K562 (cell line): ENCODE data around the gene TSSK2. TPM values are rescaled to one million over a fixed set of nuclear protein-coding genes. Genes with fewer than 3 reads are reported as not detected.
A peak's percentile ranks its signal among the peaks of the same experiment; 100 is the strongest.

Experiments
- CHAMP1 ChIP-seq: fragments of 450-650 bp; IDR thresholded peaks from 2 replicates; pipeline ENCODE4 v1.6.1; 2016; ENCODE audit warnings: mild to moderate bottlenecking
- ETV6 ChIP-seq, 3 experiments: fragments of 150-350 bp in 1 of 3; sonication (generic) in 1 of 3; formaldehyde crosslinking in 1 of 3; IDR thresholded peaks; 2 replicates each; pipeline versions ENCODE4 v1.6.1 to v1.8.0; 2014 to 2022; ENCODE audit warnings: borderline replicate concordance in 2 of 3, low read depth in 2 of 3, antibody characterized with exemption in 1 of 3, low read length in 1 of 3, mild to moderate bottlenecking in 1 of 3, missing genetic modification reagents in 1 of 3
- MLLT1 ChIP-seq, 2 experiments: fragments of 450-650 bp; IDR thresholded peaks; 2 replicates each; pipeline ENCODE4 v1.6.1; 2016
- POLR2G ChIP-seq: fragments of 200-400 bp; formaldehyde crosslinking; IDR thresholded peaks from 2 replicates; pipeline ENCODE4 v1.6.1; 2017; ENCODE audit warnings: low read depth, mild to moderate bottlenecking, antibody characterized with exemption, low read length, moderate library complexity
- PYGO2 ChIP-seq: fragments of 450-650 bp; IDR thresholded peaks from 2 replicates; pipeline ENCODE4 v1.6.1; 2016; ENCODE audit warnings: mild to moderate bottlenecking, missing genetic modification characterization, moderate library complexity, missing compliant biosample characterization
- RBFOX2 ChIP-seq: fragments of 200-400 bp; formaldehyde crosslinking; IDR thresholded peaks from 2 replicates; pipeline ENCODE4 v1.6.1; 2017; ENCODE audit warnings: low read depth, mild to moderate bottlenecking, low read length, moderate library complexity
- RBM25 ChIP-seq: fragments of 200-400 bp; formaldehyde crosslinking; IDR thresholded peaks from 2 replicates; pipeline ENCODE4 v1.6.1; 2018; ENCODE audit warnings: low read length, low read depth, moderate library complexity; ENCODE audit not compliant: severe bottlenecking
- SREBF2 ChIP-seq: sonication (generic); formaldehyde crosslinking; IDR thresholded peaks from 2 replicates; pipeline ENCODE4 v1.4.0; 2020; ENCODE audit warnings: mild to moderate bottlenecking, missing genetic modification reagents
- TAF1 ChIP-seq: IDR thresholded peaks from 2 replicates; pipeline ENCODE4 v1.6.1; 2011; ENCODE audit warnings: mild to moderate bottlenecking, low read length, moderate library complexity; ENCODE audit not compliant: insufficient read depth, control insufficient read depth, severe bottlenecking; ENCODE audit errors: extremely low read depth
- ZFP30 ChIP-seq: fragments of 250-450 bp; sonication (Bioruptor Pico); IDR thresholded peaks from 2 replicates; pipeline ENCODE4 v1.8.0; 2022; ENCODE audit warnings: moderate library complexity, mild to moderate bottlenecking, inconsistent platforms, borderline replicate concordance
- ZNF282 ChIP-seq: sonication (generic); formaldehyde crosslinking; IDR thresholded peaks from 2 replicates; pipeline ENCODE4 v1.8.1; 2023; ENCODE audit warnings: missing genetic modification reagents
- polyA plus RNA-seq, 8 experiments: library from polyadenylated mRNA; depleted of rRNA in 4 of 8; stranded (reverse) in 5 of 8; unstranded in 3 of 8; fragments of >200 nt; fragmentation: Nextera tagmentation in 2 of 8; fragmentation: Illumina TruSeq in 1 of 8; extraction: Ambion mirVana in 2 of 8; extraction: Trizol in 1 of 8; gene quantifications; 2 replicates each; pipeline versions ENCODE4 v1.2.1 to v1.2.3, GENCODE V29; 2011 to 2014; ENCODE audit warnings: inconsistent platforms in 1 of 8, missing spikeins in 1 of 8
- total RNA-seq, 7 experiments: library from RNA; depleted of rRNA in 6 of 7; stranded (reverse); fragments of >200 nt in 6 of 7; fragmentation: Illumina TruSeq in 2 of 7; extraction: Trizol in 2 of 7; gene quantifications; 2 replicates each; pipeline versions ENCODE4 v1.2.1 to v1.2.3, GENCODE V29; 2011 to 2021; ENCODE audit warnings: low replicate concordance in 1 of 7

The TSSK2 gene
- total and polyA plus RNA-seq, 9 of the 15 experiments (the other 6 are each of a cell fraction or from before 2014, with no cell fraction given), result 0.04 TPM; not detected in 8

GRCh38 chr22:19134176-19134831 lies 3.2 kb downstream of the TSSK2 start (continued):
- TF ChIP-seq MLLT1 (IDR thresholded peaks at IDR 0.05) (no peak), SREBF2 (CRISPR knock-in tag) (no peak), TAF1 (no peak), POLR2G (peak; percentile 70), ZNF282 (0 out of 2 replicates have a peak, but pooled peaks have one; percentile 77), ZFP30 (CRISPR knock-in tag) (no peak), ETV6 (IDR thresholded peaks at IDR 0.05; ENCODE audit: borderline replicate concordance in 1 of 2, low read depth in 2 of 2, low read length in 1 of 2) (no peak), ETV6 (CRISPR knock-in tag; IDR thresholded peaks at IDR 0.05; ENCODE audit: borderline replicate concordance) (no peak), RBFOX2 (peak; percentile 51), PYGO2 (tag) (no peak), RBM25 (no peak), CHAMP1 (no peak)
